GM18861 (cell line): ENCODE measurements around the gene SETX.

Source experiments
- ATAC-seq: cut with Tn5 transposase; IDR thresholded peaks from one replicate; pipeline ENCODE4 v1.9.1; 2021; ENCODE audit not compliant: unreplicated experiment

SETX gene

GRCh38 chr9:132242621-132243155, 112.1 kb downstream of the SETX start:
- no peak for ATAC-seq

DNA sequence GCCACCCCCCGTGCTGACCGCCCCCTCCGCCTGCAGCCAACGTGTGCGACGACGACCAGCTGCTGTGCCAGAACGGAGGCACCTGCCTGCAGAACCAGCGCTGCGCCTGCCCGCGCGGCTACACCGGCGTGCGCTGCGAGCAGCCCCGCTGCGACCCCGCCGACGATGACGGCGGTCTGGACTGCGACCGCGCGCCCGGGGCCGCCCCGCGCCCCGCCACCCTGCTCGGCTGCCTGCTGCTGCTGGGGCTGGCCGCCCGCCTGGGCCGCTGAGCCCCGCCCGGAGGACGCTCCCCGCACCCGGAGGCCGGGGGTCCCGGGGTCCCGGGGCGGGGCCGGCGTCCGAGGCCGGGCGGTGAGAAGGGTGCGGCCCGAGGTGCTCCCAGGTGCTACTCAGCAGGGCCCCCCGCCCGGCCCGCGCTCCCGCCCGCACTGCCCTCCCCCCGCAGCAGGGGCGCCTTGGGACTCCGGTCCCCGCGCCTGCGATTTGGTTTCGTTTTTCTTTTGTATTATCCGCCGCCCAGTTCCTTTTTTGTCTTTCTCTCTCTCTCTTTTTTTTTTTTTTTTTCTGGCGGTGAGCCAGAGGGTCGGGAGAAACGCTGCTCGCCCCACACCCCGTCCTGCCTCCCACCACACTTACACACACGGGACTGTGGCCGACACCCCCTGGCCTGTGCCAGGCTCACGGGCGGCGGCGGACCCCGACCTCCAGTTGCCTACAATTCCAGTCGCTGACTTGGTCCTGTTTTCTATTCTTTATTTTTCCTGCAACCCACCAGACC, 112.8 kb downstream of the SETX start:
- ATAC-seq: no peak

DNA sequence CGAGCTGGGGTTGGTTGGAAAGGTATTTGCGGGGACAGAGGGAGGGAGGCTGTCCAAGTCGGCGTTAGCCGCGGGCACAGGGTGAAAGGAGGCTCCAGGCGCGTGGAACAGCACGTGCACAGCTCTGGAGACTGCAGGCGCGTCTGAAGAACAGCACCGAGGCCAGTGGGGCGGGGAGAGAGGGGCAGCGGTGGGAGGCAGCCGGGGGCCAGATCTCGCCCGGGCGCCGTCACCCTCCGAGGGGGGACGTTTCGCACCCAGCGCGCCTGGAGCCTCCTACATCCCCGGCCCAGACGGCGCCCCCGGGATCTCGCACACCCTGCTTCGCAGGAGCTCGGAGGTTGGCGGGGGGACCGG, 113.3 kb downstream of the SETX start:
- no peak for ATAC-seq

- ATAC-seq: peak; percentile 58
Observed at GRCh38 chr9:132240841-132241482, 113.8 kb downstream of the SETX start.

- ATAC-seq: no peak
Observed at GRCh38 chr9:132239999-132240840, 114.6 kb downstream of the SETX start.

DNA sequence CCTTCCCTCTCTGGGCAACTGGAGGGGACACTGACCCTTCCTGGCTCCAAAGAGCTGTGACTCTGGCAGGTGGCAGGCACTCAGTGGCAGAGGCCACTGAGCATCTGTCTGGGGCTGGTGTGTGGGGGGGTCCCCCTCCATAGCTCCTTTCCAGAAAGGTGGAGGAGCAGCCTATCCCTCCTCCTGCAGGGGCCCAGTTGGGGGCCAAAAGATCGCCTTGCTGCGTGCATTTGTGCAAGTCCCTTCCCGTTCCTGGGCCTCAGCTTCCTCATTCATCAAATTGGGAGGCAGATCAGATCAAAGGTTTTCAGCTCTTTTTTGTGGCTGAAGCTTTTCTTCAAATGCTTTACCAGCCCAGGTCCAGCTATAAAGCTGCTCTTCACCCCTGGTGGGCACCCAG, 115.3 kb downstream of the SETX start:
- ATAC-seq: no peak

GRCh38 chr9:132238992-132239391, 115.8 kb downstream of the SETX start:
- ATAC-seq: no peak

DNA sequence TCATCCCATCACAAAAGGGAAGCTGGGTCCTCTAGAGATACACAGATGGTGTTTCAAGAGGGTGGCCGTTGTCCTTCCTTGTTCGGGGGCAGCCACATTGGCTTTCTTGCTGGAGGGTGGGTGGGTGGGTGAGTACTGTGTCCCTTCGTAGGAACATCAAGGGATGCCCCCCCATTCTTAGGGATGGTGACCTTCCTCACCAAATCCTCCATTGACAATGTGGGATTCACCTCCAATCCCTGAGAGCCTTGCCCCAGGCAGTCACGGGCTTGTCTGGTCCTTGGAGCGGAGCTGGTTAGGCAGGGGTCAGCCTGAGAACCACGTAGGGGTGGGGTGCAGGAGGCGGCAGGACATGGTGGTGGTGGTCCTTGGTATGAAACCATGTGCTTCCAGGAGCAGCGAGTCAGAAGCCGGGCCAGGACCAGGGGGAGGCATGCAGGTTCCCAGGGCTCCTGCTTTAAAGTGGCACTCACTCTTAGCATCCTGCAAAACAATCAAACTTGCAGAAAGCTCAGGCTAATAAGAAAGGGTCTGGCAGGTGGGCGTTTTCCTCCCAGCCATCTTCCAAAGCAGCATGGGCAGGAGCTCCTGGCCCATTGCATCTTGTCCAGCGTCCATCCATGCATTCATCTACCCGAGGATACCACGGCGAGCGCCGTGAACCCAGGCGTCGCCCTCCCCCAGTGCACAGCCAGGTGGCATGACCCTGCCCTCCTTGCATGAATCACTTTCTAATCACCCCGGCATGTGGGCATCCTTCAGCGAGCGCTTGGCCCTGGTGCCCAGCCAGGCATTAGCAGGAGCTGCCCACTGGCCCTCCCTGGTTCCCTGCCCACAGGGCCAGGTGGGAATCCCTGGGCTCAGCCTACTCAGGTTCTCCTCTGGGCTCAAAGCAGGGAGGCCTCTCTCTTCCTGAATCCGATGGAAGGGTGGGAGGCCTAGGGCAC, 116.5 kb downstream of the SETX start:
- ATAC-seq: no peak

GRCh38 chr9:132237481-132237880, 117.3 kb downstream of the SETX start:
- no peak for ATAC-seq

DNA sequence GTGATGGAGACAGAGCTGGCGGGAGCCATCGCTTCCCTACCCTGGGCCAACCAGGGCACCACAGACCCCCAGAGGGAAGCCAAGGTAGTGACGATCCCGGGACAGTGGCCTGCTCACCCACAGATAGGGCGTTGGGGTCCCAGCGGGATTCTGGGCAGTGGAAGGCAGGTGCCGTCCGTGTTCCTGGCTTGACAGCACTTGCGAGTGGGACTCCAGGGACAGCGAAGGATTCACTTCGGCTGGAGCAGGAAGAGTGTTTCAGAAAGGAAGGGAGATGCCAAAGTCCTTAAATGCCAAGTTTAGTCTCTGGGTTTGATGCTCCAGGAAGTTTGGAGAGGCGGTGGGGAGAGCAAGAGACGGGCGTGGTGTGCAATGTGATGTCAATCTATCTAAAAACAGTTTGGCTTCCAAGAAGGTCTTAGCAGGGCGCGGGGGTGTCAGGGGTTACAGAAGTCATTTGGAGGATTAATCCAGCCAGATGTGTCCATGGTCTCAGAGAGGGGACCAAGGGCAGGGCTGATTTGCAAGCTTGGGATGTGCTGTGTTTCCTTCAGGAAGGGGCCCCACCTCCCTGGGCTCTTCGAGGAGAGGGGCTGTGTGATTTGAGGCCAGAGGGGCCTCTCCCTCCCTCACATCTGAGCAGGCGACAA, 118.0 kb downstream of the SETX start:
- ATAC-seq: no peak

DNA sequence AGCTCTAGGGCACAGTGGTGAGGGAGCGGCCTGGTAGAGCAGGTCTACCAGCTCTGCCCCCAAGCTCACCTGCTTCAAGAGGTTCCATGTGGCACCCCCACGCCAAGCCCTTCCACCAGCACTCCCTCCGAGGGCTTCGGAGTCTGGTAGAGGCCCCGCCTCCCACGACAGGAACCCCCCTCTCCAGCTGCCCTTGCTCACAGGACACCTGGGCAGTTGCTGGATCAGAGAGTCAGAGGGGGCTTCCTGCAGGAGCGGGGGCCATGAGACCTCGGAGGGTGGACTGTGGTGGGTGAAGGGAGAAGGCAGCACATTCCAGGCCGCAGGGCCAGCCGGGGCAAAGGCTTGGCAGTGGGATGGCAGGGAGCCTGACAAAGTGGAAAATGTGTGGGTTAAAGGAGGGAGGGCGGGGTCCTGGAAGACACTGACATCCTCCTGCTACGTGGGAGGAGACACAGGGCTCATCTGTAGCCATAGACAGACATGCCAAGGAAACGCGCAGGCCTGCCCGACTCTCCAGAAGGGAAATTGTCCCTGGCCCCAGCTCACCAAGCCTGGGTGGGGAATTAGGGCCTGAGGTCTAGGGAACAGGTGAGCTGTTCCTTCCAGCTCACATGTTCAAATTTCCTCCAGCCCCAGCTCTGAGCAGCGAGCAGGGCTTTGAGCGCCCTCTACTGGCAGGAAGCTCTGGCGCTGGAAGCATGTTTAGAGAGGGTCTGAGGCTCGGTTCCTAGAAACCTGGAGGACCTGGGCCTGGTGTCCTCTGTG, 118.7 kb downstream of the SETX start:
- no peak for ATAC-seq

DNA sequence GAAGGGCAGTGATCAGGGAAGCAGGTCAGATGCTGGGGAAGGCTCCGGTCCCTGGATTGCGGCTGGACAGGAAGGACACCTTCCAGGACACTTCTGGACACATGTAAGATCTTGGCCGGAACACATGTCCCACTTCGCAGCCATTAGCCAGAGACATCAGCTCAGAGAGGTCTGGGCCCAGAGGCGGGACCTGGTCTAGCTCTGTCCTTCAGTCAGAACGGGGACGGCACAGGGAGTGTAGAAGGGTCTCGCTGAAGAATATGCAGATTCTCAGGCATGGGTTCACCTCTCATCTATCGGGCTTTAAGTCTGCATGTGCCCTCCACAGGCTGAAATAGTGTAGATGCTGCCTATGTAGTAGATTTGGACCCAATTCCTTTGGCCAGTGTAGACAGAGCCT, 119.7 kb downstream of the SETX start:
- no peak for ATAC-seq

- no peak for ATAC-seq
Observed at GRCh38 chr9:132234535-132234934, 120.3 kb downstream of the SETX start.

- ATAC-seq: no peak
Observed at GRCh38 chr9:132233138-132233537, 121.6 kb downstream of the SETX start.

DNA sequence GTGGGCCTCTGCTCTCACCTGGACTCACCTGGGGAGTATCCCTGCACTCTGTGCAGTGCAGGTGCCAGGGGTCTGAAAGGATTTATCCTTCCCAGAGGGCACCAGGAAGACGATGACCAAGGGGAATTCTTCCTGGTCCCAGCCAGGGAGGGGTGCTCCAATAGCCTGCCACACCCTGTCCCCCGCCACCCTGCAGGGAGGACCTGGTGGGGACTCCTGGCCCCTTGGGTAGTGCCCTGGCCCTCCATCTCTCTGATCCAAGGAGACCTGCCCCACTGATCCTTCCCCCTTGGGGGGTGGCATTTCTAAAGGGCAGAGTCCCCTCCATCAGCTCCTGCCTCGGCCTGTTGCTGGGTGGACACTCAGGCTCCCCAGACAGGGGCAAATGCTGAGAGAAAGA, 122.3 kb downstream of the SETX start:
- no peak for ATAC-seq

DNA sequence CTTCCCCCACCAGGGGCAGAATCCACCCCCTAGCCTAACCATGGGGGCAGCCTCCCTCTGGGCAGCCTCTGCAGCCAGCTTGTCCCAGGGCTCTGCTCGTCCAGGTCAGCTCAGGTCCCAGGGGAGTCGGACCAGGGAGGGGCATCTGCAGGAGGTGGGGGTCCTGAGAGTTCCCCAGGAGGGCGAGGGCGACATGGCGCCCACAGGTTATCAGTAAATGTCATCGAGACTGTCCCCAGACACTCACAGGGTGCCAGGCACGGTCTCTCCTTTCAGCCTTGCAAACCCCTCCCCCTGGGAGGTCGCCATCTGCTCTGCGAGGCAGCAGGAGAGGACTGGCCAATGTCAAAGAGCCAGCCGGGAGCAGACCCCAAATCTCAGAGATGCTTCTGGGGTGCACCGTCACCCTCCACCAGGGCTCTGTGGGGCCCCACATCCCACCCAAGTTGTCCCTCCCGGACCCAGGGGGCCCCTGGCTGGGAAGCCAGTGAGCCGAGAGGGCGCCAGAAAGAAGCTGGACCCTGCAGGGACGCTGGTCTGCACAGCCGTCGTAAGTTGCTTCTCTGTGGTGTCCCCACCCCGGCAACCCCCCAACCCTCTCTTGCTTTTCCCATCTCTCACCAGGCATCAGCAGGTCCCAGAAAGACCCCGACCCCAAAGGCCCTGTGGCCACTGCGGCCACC, 123.6 kb downstream of the SETX start:
- no peak for ATAC-seq

GRCh38 chr9:132230605-132231004, 124.2 kb downstream of the SETX start:
- no peak for ATAC-seq

DNA sequence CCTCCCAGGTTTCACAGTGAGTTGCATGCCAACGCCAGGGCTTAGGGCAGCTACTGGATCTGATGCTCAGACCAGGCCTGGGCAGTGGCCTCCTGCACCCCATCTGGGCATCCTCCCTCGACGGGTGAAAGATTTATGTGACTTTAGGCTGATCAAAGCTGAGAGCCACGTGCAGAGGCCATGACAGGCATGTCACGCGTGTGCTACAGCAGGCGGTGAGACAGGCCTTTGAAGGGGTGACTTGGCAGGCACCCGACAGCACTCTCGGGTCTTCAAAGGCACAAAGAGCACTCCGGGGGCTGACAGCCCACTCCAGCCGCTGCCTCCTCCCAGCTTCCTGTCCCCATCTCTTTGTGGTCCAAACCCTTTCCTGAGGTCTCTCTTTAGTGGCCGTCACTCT, 126.7 kb downstream of the SETX start:
- ATAC-seq: no peak
